C4-2B (cell line): ENCODE results near the gene SGPP2.

Experiments used
- ZFX ChIP-seq: fragments of 450-650 bp; IDR thresholded peaks from 2 replicates; pipeline ENCODE4 v1.6.1; 2017
- TF ChIP-seq, protein P1 (sequence below): fragments of 450-650 bp; conservative IDR thresholded peaks from 2 replicates; pipeline ENCODE4 v1.5.1; 2017; ENCODE audit warnings: mild to moderate bottlenecking

DNA sequence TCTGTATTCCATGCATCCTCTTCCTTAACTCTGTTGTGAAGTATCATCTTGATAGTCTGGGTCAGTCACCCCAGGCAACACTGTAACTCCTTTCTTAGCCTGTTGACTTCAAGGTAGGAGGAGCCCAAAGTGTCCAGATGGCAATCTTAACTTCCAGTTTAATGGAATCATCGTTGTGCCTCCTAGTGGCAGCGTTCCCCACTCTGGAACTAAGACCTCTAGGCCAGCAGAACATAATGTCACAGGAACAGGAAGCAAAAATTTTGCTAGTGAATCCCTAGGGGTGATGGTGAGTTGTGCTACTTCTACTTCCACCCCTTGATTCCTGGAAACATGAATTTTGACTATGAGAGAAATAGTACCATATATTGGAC, 11.7 kb downstream of the SGPP2 start:
- TF ChIP-seq, protein P1, sequence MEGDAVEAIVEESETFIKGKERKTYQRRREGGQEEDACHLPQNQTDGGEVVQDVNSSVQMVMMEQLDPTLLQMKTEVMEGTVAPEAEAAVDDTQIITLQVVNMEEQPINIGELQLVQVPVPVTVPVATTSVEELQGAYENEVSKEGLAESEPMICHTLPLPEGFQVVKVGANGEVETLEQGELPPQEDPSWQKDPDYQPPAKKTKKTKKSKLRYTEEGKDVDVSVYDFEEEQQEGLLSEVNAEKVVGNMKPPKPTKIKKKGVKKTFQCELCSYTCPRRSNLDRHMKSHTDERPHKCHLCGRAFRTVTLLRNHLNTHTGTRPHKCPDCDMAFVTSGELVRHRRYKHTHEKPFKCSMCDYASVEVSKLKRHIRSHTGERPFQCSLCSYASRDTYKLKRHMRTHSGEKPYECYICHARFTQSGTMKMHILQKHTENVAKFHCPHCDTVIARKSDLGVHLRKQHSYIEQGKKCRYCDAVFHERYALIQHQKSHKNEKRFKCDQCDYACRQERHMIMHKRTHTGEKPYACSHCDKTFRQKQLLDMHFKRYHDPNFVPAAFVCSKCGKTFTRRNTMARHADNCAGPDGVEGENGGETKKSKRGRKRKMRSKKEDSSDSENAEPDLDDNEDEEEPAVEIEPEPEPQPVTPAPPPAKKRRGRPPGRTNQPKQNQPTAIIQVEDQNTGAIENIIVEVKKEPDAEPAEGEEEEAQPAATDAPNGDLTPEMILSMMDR: peak; percentile 16
- no peak for TF ChIP-seq ZFX
